ENCODE data around the gene CDH24.

GRCh38 chr14:23002592-23002991, 54.7 kb downstream of the CDH24 start:
- TF ChIP-seq CTCF (IDR thresholded peaks at IDR 0.05) (no peak), POLR2A (IDR thresholded peaks at IDR 0.05) (no peak)

Measured in upper lobe of left lung (tissue), 4 donors.